OCI-LY7 (cell line): ENCODE data around the gene MDGA2.

Experiments
- EZH2phosphoT487 ChIP-seq: fragments of 200-600 bp; sonication (generic); IDR thresholded peaks from 2 replicates; pipeline ENCODE4 v1.6.1; 2018; ENCODE audit warnings: low read depth, borderline replicate concordance, mild to moderate bottlenecking, mixed run types, antibody characterized with exemption, low read length, moderate library complexity, mixed read lengths
- TF ChIP-seq, protein P1 (sequence below): fragments of 200-600 bp; sonication (generic); conservative IDR thresholded peaks from 2 replicates; pipeline ENCODE4 v1.5.1; 2014; ENCODE audit warnings: mild to moderate bottlenecking, antibody characterized with exemption, low read length, moderate library complexity, mixed read lengths

DNA sequence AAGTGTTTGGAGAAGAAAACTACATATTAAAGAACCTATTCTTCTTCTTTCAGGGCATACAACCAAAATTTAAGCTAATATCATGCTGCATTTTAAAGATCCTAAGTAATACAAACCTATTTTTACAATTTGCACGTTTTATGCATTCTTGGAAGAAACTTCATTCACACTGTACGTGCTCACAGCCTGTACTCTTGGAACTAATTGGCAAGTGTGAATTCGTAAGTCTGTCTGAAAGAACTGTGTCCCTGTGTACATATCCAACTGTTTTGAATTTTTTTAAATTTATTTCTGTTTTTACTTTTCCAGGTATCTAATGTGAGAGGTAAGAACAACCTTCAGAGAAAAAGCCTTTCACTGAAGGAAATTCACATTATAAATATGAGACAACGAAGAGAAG lies 347.0 kb downstream of the MDGA2 start:
- TF ChIP-seq, protein P1, sequence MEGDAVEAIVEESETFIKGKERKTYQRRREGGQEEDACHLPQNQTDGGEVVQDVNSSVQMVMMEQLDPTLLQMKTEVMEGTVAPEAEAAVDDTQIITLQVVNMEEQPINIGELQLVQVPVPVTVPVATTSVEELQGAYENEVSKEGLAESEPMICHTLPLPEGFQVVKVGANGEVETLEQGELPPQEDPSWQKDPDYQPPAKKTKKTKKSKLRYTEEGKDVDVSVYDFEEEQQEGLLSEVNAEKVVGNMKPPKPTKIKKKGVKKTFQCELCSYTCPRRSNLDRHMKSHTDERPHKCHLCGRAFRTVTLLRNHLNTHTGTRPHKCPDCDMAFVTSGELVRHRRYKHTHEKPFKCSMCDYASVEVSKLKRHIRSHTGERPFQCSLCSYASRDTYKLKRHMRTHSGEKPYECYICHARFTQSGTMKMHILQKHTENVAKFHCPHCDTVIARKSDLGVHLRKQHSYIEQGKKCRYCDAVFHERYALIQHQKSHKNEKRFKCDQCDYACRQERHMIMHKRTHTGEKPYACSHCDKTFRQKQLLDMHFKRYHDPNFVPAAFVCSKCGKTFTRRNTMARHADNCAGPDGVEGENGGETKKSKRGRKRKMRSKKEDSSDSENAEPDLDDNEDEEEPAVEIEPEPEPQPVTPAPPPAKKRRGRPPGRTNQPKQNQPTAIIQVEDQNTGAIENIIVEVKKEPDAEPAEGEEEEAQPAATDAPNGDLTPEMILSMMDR = no peak
- no peak for TF ChIP-seq EZH2phosphoT487
